NB4 (cell line): ENCODE data around the gene DDX21.
"Not testable (repeated sequence)": the region's sequence is repeated elsewhere in the genome, so short reads cannot be mapped to it uniquely, and the experiment has no call there.

ENCODE experiments used
- DNase-seq: peaks from one replicate; pipeline ENCODE4 v3.0.0; 2010; ENCODE audit warnings: low read depth
- H3K4me3 ChIP-seq: one replicate; pipeline ENCODE4 v1.5.1; 2011; ENCODE audit warnings: mild to moderate bottlenecking, low read depth, low read length, moderate library complexity
- MYC ChIP-seq: IDR thresholded peaks from 2 replicates; pipeline ENCODE4 v1.6.1; 2011; ENCODE audit warnings: low read depth, low read length
- POLR2A ChIP-seq: IDR thresholded peaks from 2 replicates; pipeline ENCODE4 v1.6.1; 2011; ENCODE audit warnings: mild to moderate bottlenecking; ENCODE audit not compliant: insufficient read length; ENCODE audit errors: extremely low read depth
- TF ChIP-seq, protein P1 (sequence below): IDR thresholded peaks from 2 replicates; pipeline ENCODE4 v1.6.1; 2011; ENCODE audit warnings: low read depth, low read length
- TF ChIP-seq, protein P2 (sequence below): IDR thresholded peaks from one replicate; pipeline ENCODE4 v1.5.1; 2012; ENCODE audit warnings: low read depth, low read length

Gene DDX21

DNA sequence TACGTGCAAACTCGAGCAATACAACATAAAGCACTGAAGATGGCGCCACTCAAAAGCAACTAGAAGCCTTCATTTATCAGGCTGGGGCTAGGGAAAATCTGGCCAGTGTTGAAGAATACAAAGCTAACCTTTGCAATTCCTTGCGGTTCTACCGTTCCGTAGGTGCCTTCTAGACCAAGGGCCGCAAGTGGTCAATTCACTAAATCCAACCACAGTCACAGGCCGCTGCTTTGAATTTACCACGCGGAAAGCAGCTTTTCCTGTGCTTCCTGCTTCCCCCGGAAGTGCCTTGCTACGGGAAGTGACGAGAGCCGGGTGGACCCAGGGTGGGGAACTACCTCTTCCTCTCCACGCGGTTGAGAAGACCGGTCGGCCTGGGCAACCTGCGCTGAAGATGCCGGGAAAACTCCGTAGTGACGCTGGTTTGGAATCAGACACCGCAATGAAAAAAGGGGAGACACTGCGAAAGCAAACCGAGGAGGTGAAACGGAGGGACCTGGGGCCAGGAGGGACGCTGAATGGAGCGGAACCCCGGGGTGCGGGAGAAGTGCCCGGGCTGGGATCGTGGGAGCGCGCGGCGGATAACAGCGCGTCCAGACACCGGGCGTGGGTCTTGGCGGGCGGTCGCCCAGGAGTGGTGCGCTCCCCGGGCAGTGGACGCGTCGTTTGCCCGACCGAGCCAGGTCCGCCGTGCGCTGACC lies at the start of gene DDX21:
TSS of gene DDX21 (plus strand) at position 339 of the 701 bp plus-strand sequence. CDS start at position 395, 56 bp downstream.
- TF ChIP-seq POLR2A, result peak; percentile 91
- TF ChIP-seq, protein P1, sequence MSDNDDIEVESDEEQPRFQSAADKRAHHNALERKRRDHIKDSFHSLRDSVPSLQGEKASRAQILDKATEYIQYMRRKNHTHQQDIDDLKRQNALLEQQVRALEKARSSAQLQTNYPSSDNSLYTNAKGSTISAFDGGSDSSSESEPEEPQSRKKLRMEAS, result peak; percentile 97
- TF ChIP-seq, protein P2, sequence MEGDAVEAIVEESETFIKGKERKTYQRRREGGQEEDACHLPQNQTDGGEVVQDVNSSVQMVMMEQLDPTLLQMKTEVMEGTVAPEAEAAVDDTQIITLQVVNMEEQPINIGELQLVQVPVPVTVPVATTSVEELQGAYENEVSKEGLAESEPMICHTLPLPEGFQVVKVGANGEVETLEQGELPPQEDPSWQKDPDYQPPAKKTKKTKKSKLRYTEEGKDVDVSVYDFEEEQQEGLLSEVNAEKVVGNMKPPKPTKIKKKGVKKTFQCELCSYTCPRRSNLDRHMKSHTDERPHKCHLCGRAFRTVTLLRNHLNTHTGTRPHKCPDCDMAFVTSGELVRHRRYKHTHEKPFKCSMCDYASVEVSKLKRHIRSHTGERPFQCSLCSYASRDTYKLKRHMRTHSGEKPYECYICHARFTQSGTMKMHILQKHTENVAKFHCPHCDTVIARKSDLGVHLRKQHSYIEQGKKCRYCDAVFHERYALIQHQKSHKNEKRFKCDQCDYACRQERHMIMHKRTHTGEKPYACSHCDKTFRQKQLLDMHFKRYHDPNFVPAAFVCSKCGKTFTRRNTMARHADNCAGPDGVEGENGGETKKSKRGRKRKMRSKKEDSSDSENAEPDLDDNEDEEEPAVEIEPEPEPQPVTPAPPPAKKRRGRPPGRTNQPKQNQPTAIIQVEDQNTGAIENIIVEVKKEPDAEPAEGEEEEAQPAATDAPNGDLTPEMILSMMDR, result peak; percentile 67
- peak; percentile 99 for TF ChIP-seq MYC
- H3K4me3 ChIP-seq, result peak within 1 kb of the TSS; percentile 85
- DNase-seq, result peak; percentile 97

DNA sequence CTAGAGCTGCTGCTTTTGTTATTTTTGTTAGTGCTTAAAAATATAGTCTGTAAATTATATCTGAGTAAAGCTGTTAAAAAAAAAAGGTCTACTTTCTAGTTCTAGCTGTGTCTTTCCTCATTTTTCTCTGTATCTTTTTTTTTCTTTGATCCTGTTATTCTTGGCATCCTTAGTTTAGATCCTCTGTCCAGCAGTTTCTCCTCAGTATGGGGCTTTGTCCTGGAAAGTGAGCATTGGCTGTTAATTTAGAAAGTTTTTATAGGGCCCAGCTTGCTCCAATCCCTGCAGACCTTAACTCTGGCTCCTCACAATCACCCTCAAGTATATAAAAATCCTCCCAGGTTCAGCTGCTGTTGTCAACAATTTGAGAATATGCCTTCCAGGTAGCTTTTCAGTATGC lies 31.4 kb upstream of the DDX21 start:
- TF ChIP-seq, protein P1, result no peak
- TF ChIP-seq, protein P2, result no peak
- TF ChIP-seq MYC, result no peak
- TF ChIP-seq POLR2A, result no peak
- H3K4me3 ChIP-seq, result no peak overlapping the region
- no peak for DNase-seq

DNA sequence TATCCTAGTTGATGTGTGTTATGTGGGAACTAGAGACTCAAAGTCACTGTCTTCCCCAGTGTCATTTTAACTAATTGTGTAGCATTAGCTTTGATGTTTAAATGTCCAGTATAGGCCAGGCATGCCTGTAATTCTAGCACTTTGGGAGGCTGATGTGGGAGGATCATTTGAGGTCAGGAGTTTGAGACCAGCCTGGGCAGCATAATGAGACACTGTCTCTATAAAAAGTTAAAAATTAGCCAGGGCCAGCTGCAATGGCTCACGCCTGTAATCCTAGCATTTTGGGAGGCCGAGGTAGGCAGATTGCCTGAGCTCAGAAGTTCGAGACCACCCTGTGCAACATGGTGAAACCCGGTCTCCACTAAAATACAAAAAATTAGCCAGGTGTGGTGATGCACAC lies 30.5 kb upstream of the DDX21 start:
- TF ChIP-seq MYC, result no peak
- no peak for TF ChIP-seq POLR2A
- TF ChIP-seq, protein P2, result no peak
- TF ChIP-seq, protein P1, result no peak
- no peak overlapping the region for H3K4me3 ChIP-seq
- no peak for DNase-seq

DNA sequence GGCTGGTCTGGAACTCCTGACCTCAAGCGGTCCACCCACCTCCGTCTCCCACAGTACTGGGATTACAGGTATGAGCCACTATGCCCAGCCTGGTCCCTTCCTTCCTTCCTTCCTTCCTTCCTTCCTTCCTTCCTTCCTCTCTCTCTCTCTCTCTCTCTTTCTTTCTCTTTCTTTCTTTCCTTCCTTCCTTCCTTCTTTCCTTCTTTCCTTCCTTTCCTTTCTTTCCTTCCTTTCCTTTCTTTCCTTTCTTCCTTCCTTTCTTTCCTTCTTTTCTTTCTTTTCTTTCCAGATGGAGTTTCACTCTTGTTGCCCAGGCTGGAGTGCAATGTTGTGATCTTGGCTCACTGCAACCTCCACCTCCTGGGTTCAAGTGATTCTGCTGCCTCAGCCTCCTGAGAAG lies 26.8 kb upstream of the DDX21 start:
- not testable (repeated sequence) for DNase-seq, H3K4me3 ChIP-seq

DNA sequence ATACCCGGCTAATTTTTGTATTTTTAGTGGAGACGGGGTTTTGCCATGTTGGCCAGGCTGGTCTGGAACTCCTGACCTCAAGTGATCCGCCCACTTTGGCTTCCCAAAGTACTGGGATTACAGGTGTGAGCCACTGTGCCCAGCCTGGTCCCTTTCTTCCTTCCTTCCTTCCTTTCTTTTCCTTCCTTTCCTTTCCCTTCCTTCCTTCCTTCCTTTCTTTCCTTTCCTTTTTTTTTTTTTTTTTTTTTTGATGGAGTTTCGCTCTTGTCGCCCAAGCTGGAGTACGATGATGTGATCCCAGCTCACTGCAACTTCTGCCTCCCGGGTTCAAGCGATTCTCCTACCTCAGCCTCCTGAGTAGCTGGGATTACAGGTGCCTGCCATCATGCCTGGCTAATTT lies 26.1 kb upstream of the DDX21 start:
- not testable (repeated sequence) for DNase-seq, H3K4me3 ChIP-seq

DNA sequence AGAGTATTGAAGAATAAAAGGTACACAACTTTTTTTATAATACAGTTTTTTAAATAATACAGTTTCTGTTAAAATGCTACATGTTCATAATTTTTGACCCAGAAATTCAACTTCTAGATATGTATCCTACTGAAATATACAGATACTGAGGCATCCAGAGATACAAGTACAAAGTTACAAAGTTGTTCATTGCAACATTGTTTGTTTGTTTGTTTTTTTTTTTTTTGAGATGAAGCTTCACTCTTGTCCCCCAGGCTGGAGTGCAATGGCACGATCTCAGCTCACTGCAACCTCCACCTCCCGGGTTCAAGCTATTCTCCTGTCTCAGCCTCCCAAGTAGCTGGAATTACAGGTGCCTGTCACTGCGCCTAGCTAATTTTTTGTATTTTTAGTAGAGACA lies 23.1 kb upstream of the DDX21 start:
- H3K4me3 ChIP-seq, DNase-seq: not testable (repeated sequence)

DNA sequence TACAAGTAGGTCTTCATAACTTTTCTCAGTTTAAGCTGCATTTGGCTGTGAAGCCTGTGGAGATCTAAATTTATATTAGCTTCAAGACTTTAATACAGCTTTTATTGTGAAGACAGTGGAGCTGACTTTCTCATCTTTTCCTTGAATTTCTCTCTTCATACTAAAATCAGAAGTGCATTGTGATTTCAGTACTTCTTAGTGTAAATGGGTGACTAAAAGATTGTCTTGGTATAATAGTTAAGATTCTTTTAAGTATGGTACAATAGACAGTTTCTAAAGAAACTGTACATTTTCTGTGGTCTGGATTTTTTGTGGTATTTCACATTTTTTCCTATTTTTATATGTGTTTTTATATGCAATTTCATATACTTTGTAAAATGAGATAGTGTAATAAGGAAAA lies 21.0 kb upstream of the DDX21 start:
- H3K4me3 ChIP-seq, result no peak overlapping the region
- TF ChIP-seq, protein P2, result no peak
- TF ChIP-seq, protein P1, result no peak
- TF ChIP-seq MYC (no peak), POLR2A (no peak)
- no peak for DNase-seq
